Germinal center (tissue), 1 donor: ENCODE measurements around the gene XPNPEP2.
A peak's percentile ranks its signal among the peaks of the same experiment; 100 is the strongest.

Source experiments
- DNase-seq: peaks from one replicate; pipeline ENCODE4 v3.0.0; 2012; ENCODE audit warnings: mixed read lengths, low spot score

Gene XPNPEP2

DNA sequence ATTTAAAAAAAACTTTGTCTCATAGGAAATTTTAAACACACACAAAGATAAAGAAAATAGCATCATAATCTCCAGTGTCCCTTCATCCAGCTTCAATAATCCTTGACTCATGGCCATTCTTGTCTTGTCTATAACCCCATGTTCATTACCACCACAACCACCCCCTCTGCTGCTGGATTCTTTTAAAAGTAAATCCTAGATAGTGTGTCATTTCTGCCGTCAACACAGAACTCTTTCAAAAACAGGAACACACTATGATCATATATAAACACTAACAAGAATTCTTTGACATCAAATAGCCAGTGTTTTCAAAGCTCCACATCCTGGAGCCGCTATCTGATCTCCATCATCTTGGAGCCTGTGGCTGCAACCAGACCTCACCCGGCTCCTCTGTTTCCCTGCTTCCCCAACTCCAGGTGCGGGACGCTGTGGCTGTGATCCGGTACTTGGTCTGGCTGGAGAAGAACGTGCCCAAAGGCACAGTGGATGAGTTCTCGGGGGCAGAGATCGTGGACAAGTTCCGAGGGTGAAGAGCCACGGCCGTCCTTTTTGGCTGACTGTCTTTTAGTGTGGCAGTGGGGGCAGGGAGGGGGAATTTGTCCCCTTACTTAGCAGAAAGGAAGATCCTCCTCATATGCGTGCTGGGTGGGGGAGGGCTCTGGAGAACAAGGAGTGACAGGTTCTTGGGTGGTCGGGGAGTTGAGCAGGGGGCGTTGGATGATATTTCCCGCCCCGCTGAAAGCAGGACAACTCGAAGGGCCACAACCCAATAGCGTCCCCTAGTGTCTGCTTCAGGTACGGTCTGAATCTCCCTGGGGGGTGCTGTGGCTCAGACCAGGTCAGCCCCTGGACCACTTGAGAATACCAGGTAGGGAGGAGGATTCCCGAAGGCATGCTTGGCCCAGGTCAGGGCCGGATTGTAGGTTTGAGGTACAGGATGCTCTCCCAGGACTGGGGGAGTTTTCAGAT, 15.6 kb downstream of the XPNPEP2 start:
- DNase-seq = no peak

GRCh38 chrX:129755779-129756650, 17.2 kb downstream of the XPNPEP2 start:
- DNase-seq = no peak

DNA sequence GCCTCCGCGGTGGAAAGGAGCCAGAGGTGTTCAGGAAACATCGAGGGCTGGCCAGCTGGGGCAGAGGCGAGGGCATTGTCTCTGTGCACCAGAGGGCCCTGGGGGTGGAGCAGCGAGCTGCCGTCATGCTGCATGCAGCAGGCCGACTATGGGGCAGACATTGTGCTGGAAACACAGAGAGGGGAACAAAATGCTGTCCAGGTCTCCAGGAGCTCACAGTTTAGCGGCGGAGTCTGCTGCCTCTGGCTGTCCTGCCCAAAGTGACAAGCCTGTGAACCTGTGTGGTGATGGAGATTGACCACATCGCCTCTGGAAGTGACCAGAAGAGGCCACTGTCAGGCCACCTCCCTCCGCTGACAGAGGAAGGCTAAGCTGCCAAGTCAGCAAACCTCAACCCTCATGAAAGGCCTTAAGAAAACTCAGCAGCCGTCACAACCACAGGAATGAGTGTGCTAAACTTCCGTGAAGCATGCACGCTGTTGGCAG, 20.8 kb downstream of the XPNPEP2 start:
- no peak for DNase-seq

- no peak for DNase-seq
Observed at GRCh38 chrX:129760155-129760554, 21.4 kb downstream of the XPNPEP2 start.

GRCh38 chrX:129760981-129761380, 22.2 kb downstream of the XPNPEP2 start:
- DNase-seq = no peak

DNA sequence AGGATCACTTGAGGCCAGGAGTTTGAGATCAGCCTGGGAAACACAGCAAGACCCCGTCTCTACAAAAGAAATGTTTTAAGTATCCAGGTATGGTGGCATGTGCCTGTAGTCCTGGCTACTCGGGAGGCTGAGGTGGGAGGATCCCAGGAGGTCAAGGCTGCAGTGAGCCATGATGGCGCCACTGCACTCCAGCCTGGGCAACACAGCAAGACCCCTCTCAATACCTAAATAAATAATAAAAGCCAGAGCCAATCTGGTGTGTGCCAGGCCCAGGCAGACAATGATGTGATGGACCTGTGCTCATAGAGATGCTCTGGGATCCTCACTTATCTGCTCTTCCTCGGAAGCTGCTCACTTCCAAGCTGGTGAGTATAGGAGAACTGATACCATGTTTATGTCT, 22.8 kb downstream of the XPNPEP2 start:
- no peak for DNase-seq

DNA sequence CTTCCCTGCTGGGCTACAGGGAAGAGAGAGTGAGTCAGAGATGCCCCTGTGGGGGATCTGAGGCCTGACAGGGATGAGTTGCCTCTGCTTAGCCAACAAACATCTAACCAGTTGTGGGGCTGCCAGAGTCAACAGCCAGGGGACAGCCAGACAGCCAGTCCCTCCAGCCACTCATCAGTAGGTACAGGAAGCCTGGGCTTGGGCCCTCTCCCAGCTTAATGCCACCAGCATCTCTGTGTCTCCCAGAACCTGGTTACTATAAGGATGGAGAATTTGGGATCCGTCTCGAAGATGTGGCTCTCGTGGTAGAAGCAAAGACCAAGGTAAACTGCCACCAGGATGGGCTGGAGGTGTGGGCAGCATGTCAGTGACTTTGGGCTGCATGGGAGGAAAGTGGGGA, 23.7 kb downstream of the XPNPEP2 start:
- no peak for DNase-seq

- no peak for DNase-seq
Observed at GRCh38 chrX:129763666-129764065, 24.9 kb downstream of the XPNPEP2 start.

- no peak for DNase-seq
Observed at GRCh38 chrX:129768186-129768585, 29.4 kb downstream of the XPNPEP2 start.

GRCh38 chrX:129768586-129769466, 30.0 kb downstream of the XPNPEP2 start:
- no peak for DNase-seq

DNA sequence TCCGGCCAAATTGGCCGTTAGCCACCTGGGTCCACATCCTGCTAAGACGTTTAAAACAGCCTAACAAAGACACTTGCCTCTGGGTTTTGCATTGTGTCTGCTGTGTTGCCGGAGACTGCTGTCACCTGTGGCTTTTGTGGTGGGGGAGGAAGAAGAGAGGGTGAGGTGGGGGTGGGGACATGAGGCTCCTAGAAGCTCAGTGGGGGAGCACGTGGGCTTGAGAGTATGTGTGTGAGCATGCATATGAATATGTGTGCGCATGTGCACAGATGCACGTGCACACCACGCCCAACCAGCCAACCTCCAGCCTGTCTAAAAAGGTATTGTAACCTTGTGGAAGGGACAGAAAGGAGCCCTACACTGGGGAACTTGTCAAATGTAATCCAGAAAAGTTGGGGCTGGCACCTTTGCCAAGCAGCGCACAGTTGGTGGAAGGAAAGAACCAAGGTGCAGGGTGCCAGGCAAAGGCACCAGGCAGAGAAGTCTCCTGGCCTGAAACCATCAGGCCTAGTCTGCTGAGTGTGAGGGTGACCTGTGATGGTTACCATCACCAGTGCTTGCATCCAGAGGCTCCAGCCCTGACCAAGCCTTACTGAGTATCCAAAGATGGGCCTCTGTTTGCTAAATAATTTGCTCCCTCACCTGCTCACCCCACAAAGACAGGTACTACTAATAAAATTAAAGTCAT, 30.8 kb downstream of the XPNPEP2 start:
- peak; percentile 72 for DNase-seq

GRCh38 chrX:129771266-129771995, 32.7 kb downstream of the XPNPEP2 start:
- no peak for DNase-seq

DNA sequence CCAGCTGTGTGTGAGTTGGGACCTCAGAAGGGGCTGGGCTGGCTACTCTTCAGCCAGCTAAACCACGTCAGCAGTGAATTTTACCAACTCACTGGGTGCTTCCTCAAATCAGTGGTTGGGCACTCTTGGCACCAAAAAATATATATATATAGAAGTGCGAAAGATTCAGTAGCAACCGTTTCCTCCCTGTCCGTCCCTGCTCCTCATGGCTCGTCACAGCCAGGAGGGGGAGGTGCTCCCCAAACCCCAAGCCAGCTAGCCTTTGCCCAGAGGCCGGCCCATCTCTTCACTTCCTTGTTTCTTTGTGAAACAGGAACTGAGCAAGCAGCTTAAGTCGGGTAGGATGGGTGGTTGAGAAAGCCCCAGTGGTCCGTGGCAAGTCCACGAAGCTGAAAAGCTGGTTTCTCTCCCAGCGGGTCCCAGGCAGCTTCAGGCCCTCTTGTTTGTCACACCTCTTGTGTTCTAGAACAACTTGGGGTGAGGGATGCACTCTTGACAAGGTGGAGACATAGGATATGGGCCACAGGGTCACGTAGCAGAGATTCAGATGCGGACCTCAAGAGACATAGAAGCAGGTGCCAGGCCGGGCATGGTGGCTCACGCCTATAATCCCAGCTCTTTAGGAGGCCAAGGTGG, 34.1 kb downstream of the XPNPEP2 start:
- peak; percentile 65 for DNase-seq

GRCh38 chrX:129773649-129774458, 35.1 kb downstream of the XPNPEP2 start:
- DNase-seq = no peak

GRCh38 chrX:129777218-129778030, 38.6 kb downstream of the XPNPEP2 start:
- peak; percentile 54 for DNase-seq

DNA sequence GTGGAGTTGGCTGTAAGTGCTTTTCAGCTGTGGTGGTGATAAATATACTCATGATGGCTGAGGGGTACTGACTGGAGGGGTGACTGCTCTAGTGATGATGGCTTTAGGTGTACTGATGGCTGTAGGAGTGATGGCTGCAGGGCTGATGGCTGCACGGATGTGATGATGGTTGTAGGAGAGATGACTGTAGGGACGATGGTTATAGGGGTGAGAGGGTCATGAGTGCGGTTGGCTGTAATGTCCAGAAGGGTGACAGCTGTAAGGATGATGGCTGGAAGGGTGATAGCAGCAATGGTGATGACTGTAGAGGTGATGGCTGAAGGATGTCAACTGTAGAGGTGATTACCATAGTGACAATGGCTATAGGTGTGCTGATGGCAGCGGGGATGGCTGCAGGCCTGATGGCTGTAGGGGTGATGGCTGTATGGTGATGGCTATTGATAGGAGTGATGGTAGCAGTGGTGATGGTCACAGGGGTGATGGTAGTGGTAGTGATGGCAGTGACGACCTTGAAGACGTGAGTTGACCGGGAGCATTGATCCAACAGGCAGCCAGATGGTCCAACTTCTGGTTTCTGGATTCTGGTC, 40.4 kb downstream of the XPNPEP2 start:
- DNase-seq = no peak

GRCh38 chrX:129779747-129780146, 41.0 kb downstream of the XPNPEP2 start, which contains the start of gene SASH3:
Gene SASH3, plus strand, starts transcription at chrX:129779949. Its CDS starts 149 bp downstream, at chrX:129780098.
- peak; percentile 41 for DNase-seq
